HEK293 (cell line): ENCODE data around the gene MRPL20.

ENCODE experiments used
- CTCF ChIA-PET: fragments of 350-600 bp; formaldehyde crosslinking; extraction: SDS; loops from one replicate; lab custom pipeline; 2021; ENCODE audit warnings: antibody characterized with exemption; lab: Yijun Ruan, JAX
- POLR2A ChIA-PET: fragments of 300-600 bp; formaldehyde crosslinking; extraction: SDS; loops from one replicate; lab custom pipeline; 2020; ENCODE audit warnings: antibody characterized with exemption, inconsistent platforms; lab: Yijun Ruan, JAX
- H3K27ac ChIP-seq: fragments of 200-500 bp; sonication (Bioruptor generic); 2 replicates; pipeline ENCODE4 v1.5.1; 2014; ENCODE audit warnings: low read depth, low read length, control low read depth, inconsistent platforms; ENCODE audit errors: extremely low read depth
- H3K36me3 ChIP-seq, 2 experiments: fragments of 200-500 bp in 1 of 2; sonication (Bioruptor generic) in 1 of 2; 1 replicate in 1 of 2; 2 replicates in 1 of 2; pipeline ENCODE4 v1.5.1; 2014 to 2017; ENCODE audit warnings: inconsistent platforms in 2 of 2, low read length in 2 of 2; ENCODE audit not compliant: control insufficient read depth in 2 of 2, insufficient read depth in 1 of 2
- H3K4me1 ChIP-seq: fragments of 200-500 bp; sonication (Bioruptor generic); 2 replicates; pipeline ENCODE4 v1.5.1; 2014; ENCODE audit warnings: mild to moderate bottlenecking, low read length, inconsistent platforms; ENCODE audit not compliant: control insufficient read depth, insufficient read depth
- H3K4me3 ChIP-seq: 2 replicates; pipeline ENCODE4 v1.5.1; 2011; ENCODE audit warnings: low read depth, mild to moderate bottlenecking, control low read depth, low read length, moderate library complexity
- H3K9me3 ChIP-seq: fragments of 200-500 bp; sonication (Bioruptor generic); 2 replicates; pipeline ENCODE4 v1.5.1; 2014; ENCODE audit warnings: low read depth, low read length, inconsistent platforms; ENCODE audit not compliant: control insufficient read depth, insufficient read depth
- GLIS1 ChIP-seq: fragments of 450-650 bp; formaldehyde crosslinking; IDR thresholded peaks from 2 replicates; pipeline ENCODE4 v1.5.1; 2016; ENCODE audit warnings: missing biosample characterization, missing genetic modification characterization
- KLF9 ChIP-seq: fragments of 450-650 bp; formaldehyde crosslinking; IDR thresholded peaks from 2 replicates; pipeline ENCODE4 v1.5.1; 2016; ENCODE audit warnings: missing biosample characterization, missing genetic modification characterization, low read depth
- SP3 ChIP-seq: fragments of 450-650 bp; formaldehyde crosslinking; IDR thresholded peaks from 2 replicates; pipeline ENCODE4 v1.5.1; 2016; ENCODE audit warnings: missing biosample characterization, missing genetic modification characterization
- YY1 ChIP-seq: fragments of 450-650 bp; formaldehyde crosslinking; IDR thresholded peaks from 2 replicates; pipeline ENCODE4 v1.5.1; 2018; ENCODE audit warnings: missing biosample characterization, missing genetic modification characterization
- ZEB2 ChIP-seq: fragments of 450-650 bp; formaldehyde crosslinking; IDR thresholded peaks from 2 replicates; pipeline ENCODE4 v1.5.1; 2016; ENCODE audit warnings: missing biosample characterization, missing genetic modification characterization
- ZFHX2 ChIP-seq: fragments of 450-650 bp; formaldehyde crosslinking; conservative IDR thresholded peaks from 2 replicates; pipeline ENCODE4 v1.5.1; 2016; ENCODE audit warnings: missing biosample characterization, missing genetic modification characterization
- ZFP37 ChIP-seq: fragments of 450-650 bp; formaldehyde crosslinking; IDR thresholded peaks from 2 replicates; pipeline ENCODE4 v1.5.1; 2016; ENCODE audit warnings: missing biosample characterization, missing genetic modification characterization
- ZNF133 ChIP-seq: fragments of 450-650 bp; formaldehyde crosslinking; IDR thresholded peaks from 2 replicates; pipeline ENCODE4 v1.5.1; 2016; ENCODE audit warnings: missing biosample characterization, missing genetic modification characterization
- ZNF140 ChIP-seq: fragments of 450-650 bp; formaldehyde crosslinking; IDR thresholded peaks from 2 replicates; pipeline ENCODE4 v1.5.1; 2016; ENCODE audit warnings: missing biosample characterization, missing genetic modification characterization
- ZNF174 ChIP-seq: fragments of 450-650 bp; formaldehyde crosslinking; IDR thresholded peaks from 2 replicates; pipeline ENCODE4 v1.5.0; 2017; ENCODE audit warnings: missing biosample characterization, mild to moderate bottlenecking, missing genetic modification characterization
- ZNF2 ChIP-seq: fragments of 450-650 bp; formaldehyde crosslinking; IDR thresholded peaks from 2 replicates; pipeline ENCODE4 v1.5.1; 2016; ENCODE audit warnings: missing biosample characterization, missing genetic modification characterization
- ZNF223 ChIP-seq: fragments of 450-650 bp; formaldehyde crosslinking; IDR thresholded peaks from 2 replicates; pipeline ENCODE4 v1.5.1; 2016; ENCODE audit warnings: missing biosample characterization, missing genetic modification characterization
- ZNF239 ChIP-seq: fragments of 450-650 bp; formaldehyde crosslinking; IDR thresholded peaks from 2 replicates; pipeline ENCODE4 v1.5.1; 2016; ENCODE audit warnings: missing biosample characterization, missing genetic modification characterization
- ZNF341 ChIP-seq: fragments of 450-650 bp; formaldehyde crosslinking; IDR thresholded peaks from 2 replicates; pipeline ENCODE4; 2016; ENCODE audit warnings: low read depth, missing biosample characterization, missing genetic modification characterization
- ZNF350 ChIP-seq: fragments of 450-650 bp; formaldehyde crosslinking; IDR thresholded peaks from 2 replicates; pipeline ENCODE4 v1.5.0; 2017; ENCODE audit warnings: missing biosample characterization, mild to moderate bottlenecking, missing genetic modification characterization
- ZNF394 ChIP-seq: fragments of 450-650 bp; formaldehyde crosslinking; IDR thresholded peaks from 2 replicates; pipeline ENCODE4 v1.5.1; 2016; ENCODE audit warnings: missing biosample characterization, missing genetic modification characterization, mild to moderate bottlenecking, moderate library complexity, borderline replicate concordance
- ZNF404 ChIP-seq: fragments of 450-650 bp; formaldehyde crosslinking; IDR thresholded peaks from 2 replicates; pipeline ENCODE4 v1.5.1; 2017; ENCODE audit warnings: missing biosample characterization, missing genetic modification characterization
- ZNF423 ChIP-seq: fragments of 450-650 bp; formaldehyde crosslinking; IDR thresholded peaks from 2 replicates; pipeline ENCODE4 v1.5.1; 2016; ENCODE audit warnings: missing biosample characterization, missing genetic modification characterization
- ZNF521 ChIP-seq: fragments of 450-650 bp; formaldehyde crosslinking; IDR thresholded peaks from 2 replicates; pipeline ENCODE4 v1.5.1; 2017; ENCODE audit warnings: missing biosample characterization, mild to moderate bottlenecking, missing genetic modification characterization
- ZNF529 ChIP-seq: fragments of 450-650 bp; formaldehyde crosslinking; IDR thresholded peaks from 2 replicates; pipeline ENCODE4 v1.5.1; 2017; ENCODE audit warnings: missing genetic modification characterization, missing biosample characterization; ENCODE audit not compliant: insufficient replicate concordance
- ZNF544 ChIP-seq: fragments of 450-650 bp; formaldehyde crosslinking; IDR thresholded peaks from 2 replicates; pipeline ENCODE4 v1.5.0; 2017; ENCODE audit warnings: missing biosample characterization, missing genetic modification characterization
- ZNF548 ChIP-seq: fragments of 450-650 bp; formaldehyde crosslinking; IDR thresholded peaks from 2 replicates; pipeline ENCODE4 v1.5.1; 2016; ENCODE audit warnings: missing biosample characterization, missing genetic modification characterization
- ZNF549 ChIP-seq: fragments of 450-650 bp; IDR thresholded peaks from 2 replicates; pipeline ENCODE4 v1.5.1; 2018; ENCODE audit warnings: missing biosample characterization, missing genetic modification characterization, mild to moderate bottlenecking, inconsistent platforms, moderate library complexity
- ZNF571 ChIP-seq: fragments of 450-650 bp; formaldehyde crosslinking; IDR thresholded peaks from 2 replicates; pipeline ENCODE4 v1.5.0; 2017; ENCODE audit warnings: missing biosample characterization, missing genetic modification characterization
- ZNF600 ChIP-seq: fragments of 450-650 bp; formaldehyde crosslinking; IDR thresholded peaks from 2 replicates; pipeline ENCODE4 v1.5.1; 2016; ENCODE audit warnings: missing biosample characterization, missing genetic modification characterization
- ZNF624 ChIP-seq: fragments of 450-650 bp; formaldehyde crosslinking; IDR thresholded peaks from 2 replicates; pipeline ENCODE4 v1.5.1; 2017; ENCODE audit warnings: missing biosample characterization, missing genetic modification characterization
- ZNF629 ChIP-seq: fragments of 450-650 bp; formaldehyde crosslinking; IDR thresholded peaks from 2 replicates; pipeline ENCODE4 v1.5.1; 2017; ENCODE audit warnings: missing biosample characterization, missing genetic modification characterization
- ZNF639 ChIP-seq: fragments of 450-650 bp; formaldehyde crosslinking; IDR thresholded peaks from 2 replicates; pipeline ENCODE4 v1.5.1; 2016; ENCODE audit warnings: missing biosample characterization, missing genetic modification characterization
- ZNF660 ChIP-seq: fragments of 450-650 bp; IDR thresholded peaks from 2 replicates; pipeline ENCODE4 v1.5.1; 2018; ENCODE audit warnings: missing biosample characterization, mild to moderate bottlenecking, missing genetic modification characterization
- ZNF670 ChIP-seq: fragments of 450-650 bp; formaldehyde crosslinking; IDR thresholded peaks from 2 replicates; pipeline ENCODE4 v1.5.1; 2016; ENCODE audit warnings: missing biosample characterization, missing genetic modification characterization, low read depth
- ZNF747 ChIP-seq: fragments of 450-650 bp; formaldehyde crosslinking; IDR thresholded peaks from 2 replicates; pipeline ENCODE4 v1.5.1; 2016; ENCODE audit warnings: missing biosample characterization, missing genetic modification characterization
- ZNF76 ChIP-seq: fragments of 450-650 bp; formaldehyde crosslinking; IDR thresholded peaks from 2 replicates; pipeline ENCODE4; 2016; ENCODE audit warnings: low read depth, missing biosample characterization, missing genetic modification characterization, borderline replicate concordance
- ZNF843 ChIP-seq: fragments of 450-650 bp; formaldehyde crosslinking; IDR thresholded peaks from 2 replicates; pipeline ENCODE4 v1.5.1; 2016; ENCODE audit warnings: missing biosample characterization, missing genetic modification characterization
- TF ChIP-seq, protein P1 (sequence below): fragments of 450-650 bp; formaldehyde crosslinking; IDR thresholded peaks from 2 replicates; pipeline ENCODE4 v1.5.1; 2017; ENCODE audit warnings: missing biosample characterization, missing genetic modification characterization
- TF ChIP-seq, protein P2 (sequence below): fragments of 450-650 bp; formaldehyde crosslinking; IDR thresholded peaks from 2 replicates; pipeline ENCODE4 v1.5.1; 2016; ENCODE audit warnings: missing biosample characterization, missing genetic modification characterization, borderline replicate concordance

The MRPL20 gene

DNA sequence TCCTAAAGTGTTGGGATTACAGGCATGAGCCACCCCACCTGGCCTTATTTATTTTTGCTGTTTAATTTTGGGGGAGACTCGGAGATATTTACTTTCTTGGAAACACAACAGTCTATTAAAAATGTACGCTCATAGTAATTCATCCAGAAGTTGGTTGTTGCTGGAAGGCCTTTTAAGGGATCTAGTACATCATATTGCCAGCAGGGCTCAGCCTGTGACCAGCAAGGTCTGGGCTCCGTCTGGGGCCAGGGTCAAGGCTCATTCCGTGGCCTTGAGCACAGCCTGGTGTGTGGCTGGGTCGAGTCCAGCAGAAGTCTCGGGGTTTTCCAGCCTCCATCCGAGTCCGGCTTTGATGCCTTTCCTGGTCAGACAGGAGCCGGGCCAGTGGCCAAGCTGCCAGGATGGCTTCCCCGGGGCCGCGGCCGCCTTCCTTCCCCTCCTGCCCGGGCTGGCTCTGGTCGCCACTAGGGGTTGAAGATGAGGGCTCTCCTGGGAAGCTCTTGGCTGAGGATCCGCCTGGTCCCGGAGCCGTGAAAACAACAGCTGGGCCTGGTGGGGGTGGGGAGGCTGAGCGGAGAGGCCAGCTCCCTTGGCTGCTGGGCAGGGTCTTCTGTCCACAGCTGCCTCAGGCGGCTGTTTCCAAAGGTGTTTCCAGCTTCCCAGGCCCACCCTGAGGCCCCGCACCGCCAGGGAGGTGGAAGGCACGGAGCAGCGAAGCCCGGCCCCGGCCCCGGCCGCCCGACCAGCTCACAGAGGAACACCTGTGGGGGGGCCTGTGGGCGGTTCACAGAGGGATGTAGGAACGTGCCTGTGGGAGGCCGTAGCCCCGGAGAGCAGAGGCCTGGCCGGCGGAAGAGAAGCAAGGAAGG, 23.3 kb upstream of the MRPL20 start:
- POLR2A ChIA-PET: no interaction called here
- TF ChIP-seq ZNF670 (tag by site-specific recombination) (no peak), ZFP37 (no peak), ZNF133 (tag by site-specific recombination) (no peak), ZNF394 (no peak), KLF9 (tag by site-specific recombination) (no peak), ZNF76 (tag by site-specific recombination) (no peak), ZNF660 (tag by site-specific recombination) (no peak), ZNF521 (tag by site-specific recombination) (no peak), YY1 (tag by site-specific recombination) (no peak), ZNF624 (no peak), ZEB2 (tag by site-specific recombination) (no peak), ZNF571 (tag by site-specific recombination) (no peak), ZNF544 (tag by site-specific recombination) (no peak), ZNF629 (tag by site-specific recombination) (no peak), ZFHX2 (tag by site-specific recombination) (peak; percentile 54), ZNF529 (tag by site-specific recombination) (no peak), ZNF341 (tag by site-specific recombination) (peak; percentile 44; the same call in 1 of the 2 replicates), ZNF174 (no peak), ZNF843 (tag by site-specific recombination) (no peak), ZNF747 (no peak), ZNF548 (tag by site-specific recombination) (no peak), GLIS1 (tag by site-specific recombination) (peak; percentile 18), ZNF223 (no peak), ZNF600 (tag by site-specific recombination) (peak; percentile 26; the same call in 1 of the 2 replicates), SP3 (tag by site-specific recombination) (no peak), ZNF350 (no peak), ZNF239 (tag by site-specific recombination) (no peak), ZNF549 (no peak), ZNF404 (tag by site-specific recombination) (no peak), ZNF140 (no peak), ZNF423 (no peak), ZNF2 (tag by site-specific recombination) (no peak), ZNF639 (tag by site-specific recombination) (no peak)
- TF ChIP-seq, protein P1, sequence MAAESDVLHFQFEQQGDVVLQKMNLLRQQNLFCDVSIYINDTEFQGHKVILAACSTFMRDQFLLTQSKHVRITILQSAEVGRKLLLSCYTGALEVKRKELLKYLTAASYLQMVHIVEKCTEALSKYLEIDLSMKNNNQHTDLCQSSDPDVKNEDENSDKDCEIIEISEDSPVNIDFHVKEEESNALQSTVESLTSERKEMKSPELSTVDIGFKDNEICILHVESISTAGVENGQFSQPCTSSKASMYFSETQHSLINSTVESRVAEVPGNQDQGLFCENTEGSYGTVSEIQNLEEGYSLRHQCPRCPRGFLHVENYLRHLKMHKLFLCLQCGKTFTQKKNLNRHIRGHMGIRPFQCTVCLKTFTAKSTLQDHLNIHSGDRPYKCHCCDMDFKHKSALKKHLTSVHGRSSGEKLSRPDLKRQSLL (tag by site-specific recombination): 0 out of 2 replicates have a peak, but pooled peaks have one; percentile 18
- TF ChIP-seq, protein P2, sequence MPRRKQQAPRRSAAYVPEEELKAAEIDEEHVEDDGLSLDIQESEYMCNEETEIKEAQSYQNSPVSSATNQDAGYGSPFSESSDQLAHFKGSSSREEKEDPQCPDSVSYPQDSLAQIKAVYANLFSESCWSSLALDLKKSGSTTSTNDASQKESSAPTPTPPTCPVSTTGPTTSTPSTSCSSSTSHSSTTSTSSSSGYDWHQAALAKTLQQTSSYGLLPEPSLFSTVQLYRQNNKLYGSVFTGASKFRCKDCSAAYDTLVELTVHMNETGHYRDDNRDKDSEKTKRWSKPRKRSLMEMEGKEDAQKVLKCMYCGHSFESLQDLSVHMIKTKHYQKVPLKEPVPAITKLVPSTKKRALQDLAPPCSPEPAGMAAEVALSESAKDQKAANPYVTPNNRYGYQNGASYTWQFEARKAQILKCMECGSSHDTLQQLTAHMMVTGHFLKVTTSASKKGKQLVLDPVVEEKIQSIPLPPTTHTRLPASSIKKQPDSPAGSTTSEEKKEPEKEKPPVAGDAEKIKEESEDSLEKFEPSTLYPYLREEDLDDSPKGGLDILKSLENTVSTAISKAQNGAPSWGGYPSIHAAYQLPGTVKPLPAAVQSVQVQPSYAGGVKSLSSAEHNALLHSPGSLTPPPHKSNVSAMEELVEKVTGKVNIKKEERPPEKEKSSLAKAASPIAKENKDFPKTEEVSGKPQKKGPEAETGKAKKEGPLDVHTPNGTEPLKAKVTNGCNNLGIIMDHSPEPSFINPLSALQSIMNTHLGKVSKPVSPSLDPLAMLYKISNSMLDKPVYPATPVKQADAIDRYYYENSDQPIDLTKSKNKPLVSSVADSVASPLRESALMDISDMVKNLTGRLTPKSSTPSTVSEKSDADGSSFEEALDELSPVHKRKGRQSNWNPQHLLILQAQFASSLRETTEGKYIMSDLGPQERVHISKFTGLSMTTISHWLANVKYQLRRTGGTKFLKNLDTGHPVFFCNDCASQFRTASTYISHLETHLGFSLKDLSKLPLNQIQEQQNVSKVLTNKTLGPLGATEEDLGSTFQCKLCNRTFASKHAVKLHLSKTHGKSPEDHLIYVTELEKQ (tag by site-specific recombination): no peak

More for the DNA sequence above, 23.3 kb upstream of the MRPL20 start:
- Histone ChIP-seq H3K9me3 (no peaks in the 10 kb centered on the region), H3K4me3 (no peak overlapping the region), H3K27ac (no peak overlapping the region), H3K4me1 (no peaks in the 10 kb centered on the region), H3K36me3 (no peaks in the 10 kb centered on the region)
- CTCF ChIA-PET: interaction anchor here (1.8 kb wide), 1 partner anchor 11 kb away, joined by 5 read pairs; no protein-coding TSS in a partner anchor
